HG02642 (cell line): Measurements from ENCODE around the gene ADGRG6.

Source experiments
- ATAC-seq: cut with Tn5 transposase; IDR thresholded peaks from one replicate; pipeline ENCODE4 v1.9.1; 2021; ENCODE audit warnings: mild to moderate bottlenecking; ENCODE audit not compliant: unreplicated experiment, poor library complexity

ADGRG6 gene

GRCh38 chr6:142373268-142374090 is 71.7 kb downstream of the ADGRG6 start:
- ATAC-seq = no peak

GRCh38 chr6:142374091-142374770 is 72.4 kb downstream of the ADGRG6 start:
- ATAC-seq = no peak

GRCh38 chr6:142374965-142375733 is 73.3 kb downstream of the ADGRG6 start:
- no peak for ATAC-seq

GRCh38 chr6:142376115-142376514 is 74.3 kb downstream of the ADGRG6 start:
- ATAC-seq = no peak

GRCh38 chr6:142376800-142377496 is 75.1 kb downstream of the ADGRG6 start:
- ATAC-seq = no peak

DNA sequence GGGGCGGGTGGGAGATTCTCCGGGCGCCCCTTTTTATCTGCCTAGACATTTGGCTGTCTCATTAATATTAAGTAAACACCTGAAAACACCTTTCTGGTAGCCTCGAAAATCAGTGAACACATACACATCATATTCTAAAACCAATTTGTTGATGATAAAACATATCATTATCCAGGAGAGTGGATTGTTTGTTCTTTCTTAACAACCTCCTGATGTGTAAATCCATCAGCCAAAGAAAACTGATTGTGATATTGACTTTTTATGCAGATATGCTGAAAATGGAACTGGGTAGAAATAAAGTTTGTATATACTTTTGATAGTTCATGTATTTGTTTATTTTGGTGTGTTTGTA is 75.7 kb downstream of the ADGRG6 start:
- ATAC-seq = no peak

DNA sequence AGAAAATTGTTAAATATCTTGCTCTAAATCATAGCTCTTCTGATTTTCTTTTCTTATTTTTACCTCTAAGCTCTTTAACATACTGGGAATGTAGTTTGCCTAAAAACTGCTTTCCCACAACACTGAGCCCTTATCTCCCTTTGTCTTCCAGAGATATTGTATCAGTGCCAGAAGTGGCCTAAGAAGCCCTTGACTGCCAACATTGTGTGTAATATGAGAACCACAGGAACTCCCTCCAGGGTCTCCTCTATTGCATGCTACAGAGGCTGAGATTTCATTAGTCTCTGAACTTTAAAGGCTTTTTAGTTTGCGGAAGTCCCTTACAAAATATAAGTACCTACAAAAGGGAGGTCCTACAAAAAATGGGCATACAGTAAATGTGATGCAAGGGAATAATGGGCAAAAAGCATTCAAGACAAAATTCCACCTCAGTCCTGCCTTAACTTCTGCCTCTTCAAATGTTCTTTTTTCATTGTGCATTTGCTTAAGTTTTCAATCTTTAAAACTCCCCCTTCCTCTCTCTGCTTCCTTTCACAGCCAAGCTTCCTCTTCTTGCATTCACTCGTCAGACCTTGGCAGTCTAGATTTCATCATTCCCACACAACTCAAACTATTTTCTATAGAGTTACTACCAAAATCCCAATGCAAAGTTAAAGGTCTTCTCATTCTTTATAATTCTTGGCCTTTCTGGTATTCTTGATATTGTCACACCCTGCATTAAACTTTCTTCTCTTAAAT is 76.5 kb downstream of the ADGRG6 start:
- no peak for ATAC-seq

GRCh38 chr6:142380626-142381025 is 78.8 kb downstream of the ADGRG6 start:
- ATAC-seq = no peak

DNA sequence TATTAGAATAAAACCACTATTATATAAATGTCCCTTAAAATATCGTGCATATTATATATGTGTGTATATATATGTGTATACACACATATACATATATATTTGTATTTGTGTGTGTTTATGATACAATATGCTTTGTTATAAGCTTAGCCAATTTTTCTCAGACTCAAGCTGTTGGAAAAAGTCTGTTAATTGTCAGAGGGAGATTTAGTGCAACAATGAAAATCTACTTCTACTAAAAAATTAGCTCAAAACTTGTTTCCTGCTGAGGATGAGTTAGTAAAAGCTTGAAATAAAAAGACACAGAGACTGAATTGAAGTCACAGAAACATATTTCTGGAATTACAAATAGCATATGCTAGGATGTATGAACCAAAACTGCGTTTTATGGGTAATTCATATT is 79.4 kb downstream of the ADGRG6 start:
- ATAC-seq = no peak

GRCh38 chr6:142381845-142382378 is 80.1 kb downstream of the ADGRG6 start:
- ATAC-seq = no peak

DNA sequence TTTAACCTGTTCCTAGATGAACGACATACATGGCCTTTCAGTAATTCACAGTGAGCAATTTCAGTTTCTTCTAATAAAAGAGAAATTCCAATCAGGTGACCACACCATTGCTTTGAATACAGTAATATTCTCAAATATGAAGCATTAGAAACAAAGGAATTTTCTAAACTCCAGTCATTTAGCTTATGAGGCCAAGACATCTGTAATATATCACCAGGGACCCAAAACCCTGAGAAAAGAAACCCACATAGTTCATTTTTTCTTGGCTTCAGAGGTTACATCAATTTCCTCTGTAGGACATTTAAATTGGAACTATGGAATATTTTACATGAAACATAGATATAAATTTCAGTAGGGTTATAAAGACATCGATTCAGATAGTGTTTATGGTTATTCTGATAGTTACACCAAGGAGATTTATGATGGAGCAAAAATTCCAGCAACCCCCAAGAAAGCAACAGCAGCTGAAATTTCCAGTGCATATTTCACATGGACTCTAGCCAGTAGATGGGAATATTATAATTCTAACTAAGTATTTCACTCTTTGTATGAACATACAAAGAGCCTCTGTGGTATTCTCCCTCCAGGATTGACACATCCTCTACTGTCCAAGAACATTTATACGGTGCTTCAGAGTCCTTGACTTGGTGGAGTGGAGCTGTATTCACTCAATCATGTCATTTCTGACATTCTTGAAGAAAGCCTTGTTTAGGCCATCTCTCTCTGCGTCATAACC is 82.9 kb downstream of the ADGRG6 start:
- ATAC-seq = no peak

DNA sequence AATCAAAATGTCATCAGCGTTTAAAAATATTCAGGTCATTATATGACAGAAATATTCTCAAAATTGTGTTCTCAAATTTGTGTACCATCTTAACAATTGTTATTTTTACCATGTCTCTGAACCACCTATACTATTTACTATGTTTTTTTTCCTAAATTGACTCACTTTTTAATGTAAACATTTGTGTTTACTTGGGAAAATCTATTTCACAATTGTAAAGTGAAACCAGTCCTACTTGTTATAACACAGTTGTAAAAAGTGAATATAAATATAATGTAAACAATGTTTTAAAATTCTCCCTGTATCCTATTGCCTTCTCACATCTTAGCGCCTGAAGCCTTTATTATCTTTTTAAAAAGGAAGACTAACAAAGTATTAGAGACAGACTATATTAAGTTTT is 83.5 kb downstream of the ADGRG6 start:
- no peak for ATAC-seq

DNA sequence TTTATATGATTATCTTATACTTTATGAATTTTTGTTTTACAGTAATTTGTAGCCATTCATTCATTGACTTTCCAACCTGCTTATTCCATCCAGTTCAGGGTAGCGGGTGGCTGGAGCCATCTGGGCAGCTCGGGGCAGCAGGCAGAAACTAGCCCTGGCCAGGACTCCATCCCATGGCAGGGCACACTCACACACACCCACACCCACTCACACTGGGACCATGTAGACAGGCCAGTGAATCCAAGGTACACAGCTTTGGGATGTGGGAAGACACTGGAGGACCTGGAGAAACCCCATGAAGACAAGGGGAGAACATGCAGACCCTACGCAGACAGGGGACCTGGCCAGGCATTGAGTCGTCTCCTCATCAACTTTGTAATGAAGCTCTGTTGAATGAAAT is 84.8 kb downstream of the ADGRG6 start:
- no peak for ATAC-seq

DNA sequence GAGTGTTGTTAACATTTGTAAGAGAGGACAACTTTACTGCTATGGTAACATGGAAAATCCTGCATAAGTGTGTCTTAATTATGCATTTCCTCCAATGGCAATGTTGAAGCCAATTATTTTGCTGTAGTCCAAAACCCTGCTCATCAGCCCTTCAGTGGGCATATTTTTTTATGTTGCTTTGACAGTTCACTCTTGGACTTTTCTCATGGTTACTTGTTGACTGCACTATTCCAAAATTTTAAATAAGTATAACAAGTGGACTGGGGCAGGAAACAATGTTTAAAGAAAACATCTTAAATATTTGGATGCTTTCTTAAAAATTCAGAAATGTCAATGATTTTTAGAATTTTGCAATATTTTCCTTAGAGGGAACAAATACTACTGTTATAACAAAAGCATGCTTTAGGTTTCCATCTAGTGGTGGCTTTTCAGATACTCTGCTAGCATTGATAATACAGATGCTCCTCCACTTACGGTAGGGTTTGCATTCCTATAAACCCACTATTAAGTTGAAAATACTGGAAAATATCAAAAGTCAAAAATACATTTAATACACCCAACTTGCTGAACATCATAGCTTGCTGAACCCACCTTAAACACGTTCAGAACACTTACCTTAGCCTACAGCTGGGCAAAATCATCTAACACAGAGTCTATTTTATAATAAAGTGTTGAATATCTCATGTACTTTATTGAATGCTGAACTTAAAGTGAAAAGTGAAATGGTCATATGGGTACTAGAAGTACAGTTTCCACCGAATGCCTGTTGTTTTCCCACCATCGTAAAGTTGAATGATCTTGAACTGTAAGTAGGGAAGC is 86.4 kb downstream of the ADGRG6 start:
- ATAC-seq = peak; percentile 61

GRCh38 chr6:142395266-142395665 is 93.5 kb downstream of the ADGRG6 start:
- no peak for ATAC-seq

DNA sequence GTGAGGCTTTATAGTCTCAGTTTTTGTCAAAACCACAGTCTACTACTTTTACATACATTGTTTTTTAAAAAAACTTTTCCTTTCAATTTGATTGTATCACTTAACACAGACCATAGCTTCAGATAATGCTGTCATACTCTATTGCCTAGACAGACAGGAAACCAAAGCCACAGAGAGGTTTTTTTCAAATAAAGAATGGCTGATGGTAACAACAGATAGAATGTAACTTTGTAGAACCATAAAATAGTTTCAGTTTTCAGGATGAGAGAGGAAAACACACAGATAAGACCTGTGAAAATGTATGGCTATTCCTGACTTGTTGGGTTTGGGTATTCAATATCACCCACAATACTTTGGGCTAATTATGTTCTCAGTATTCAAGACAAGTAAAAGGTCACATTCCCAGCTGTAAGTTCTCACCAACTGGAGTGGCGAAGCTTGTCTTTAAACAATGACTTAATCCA is 94.0 kb downstream of the ADGRG6 start:
- ATAC-seq = peak; percentile 91

GRCh38 chr6:142398353-142398752 is 96.5 kb downstream of the ADGRG6 start:
- ATAC-seq = no peak

GRCh38 chr6:142399739-142400138 is 97.9 kb downstream of the ADGRG6 start:
- ATAC-seq = no peak
